Measurements from ENCODE around the gene TUT4. TPM values are rescaled to one million over a fixed set of nuclear protein-coding genes. Genes with fewer than 3 reads are reported as not detected.

The TUT4 gene
- total RNA-seq, 2 donors from 2014 or later = 44.4 to 76.1 TPM

GRCh38 chr1:52435650-52436049 lies 117.2 kb downstream of the TUT4 start:
- no peak for DNase-seq (ENCODE audit: low spot score)
- Histone ChIP-seq H3K27me3 (replicated peaks; ENCODE audit: insufficient read depth) (no peaks in the 10 kb centered on the region), H3K9me3 (no peaks in the 10 kb centered on the region), H3K4me3 (no peak overlapping the region), H3K36me3 (no peaks in the 10 kb centered on the region), H3K4me1 (replicated peaks) (no peaks in the 10 kb centered on the region), H3K27ac (no peak overlapping the region)
- intact Hi-C loops (cut with DNase I) = no loop called here
- WGBS = 90% methylated on average over 1 of the region's 1 CpG
- TF ChIP-seq CTCF (IDR thresholded peaks at IDR 0.05) (no peak), POLR2AphosphoS5 (IDR thresholded peaks at IDR 0.05) (no peak), POLR2A (IDR thresholded peaks at IDR 0.05) (no peak)

- no peak for TF ChIP-seq CTCF (IDR thresholded peaks at IDR 0.05)
- TF ChIP-seq POLR2A (IDR thresholded peaks at IDR 0.05) = no peak
- TF ChIP-seq POLR2AphosphoS5 (IDR thresholded peaks at IDR 0.05) = no peak
- no peak overlapping the region for H3K4me3 ChIP-seq
- no peaks in the 10 kb centered on the region for H3K4me1 ChIP-seq (replicated peaks)
- H3K27me3 ChIP-seq (replicated peaks; ENCODE audit: insufficient read depth) = no peaks in the 10 kb centered on the region
- DNase-seq (ENCODE audit: low spot score) = no peak
- intact Hi-C loops (cut with DNase I) = no loop called here
- H3K9me3 ChIP-seq = no peaks in the 10 kb centered on the region
- no peaks in the 10 kb centered on the region for H3K36me3 ChIP-seq
- WGBS = 95% methylated on average over 1 of the region's 1 CpG
- no peak overlapping the region for H3K27ac ChIP-seq
Observed at GRCh38 chr1:52435211-52435610, 117.7 kb downstream of the TUT4 start.

- intact Hi-C loops (cut with DNase I) = no loop called here
- WGBS = 89% methylated on average over 8 of the region's 8 CpGs
- Histone ChIP-seq H3K4me1 (replicated peaks) (no peaks in the 10 kb centered on the region), H3K27me3 (replicated peaks; ENCODE audit: insufficient read depth) (no peaks in the 10 kb centered on the region), H3K27ac (no peak overlapping the region), H3K9me3 (no peaks in the 10 kb centered on the region), H3K36me3 (no peaks in the 10 kb centered on the region), H3K4me3 (no peak overlapping the region)
- no peak for DNase-seq (ENCODE audit: low spot score)
- TF ChIP-seq POLR2A (IDR thresholded peaks at IDR 0.05) (no peak), CTCF (IDR thresholded peaks at IDR 0.05) (no peak), POLR2AphosphoS5 (IDR thresholded peaks at IDR 0.05) (no peak)
Observed at GRCh38 chr1:52432807-52433206, 120.1 kb downstream of the TUT4 start.

GRCh38 chr1:52427152-52427551 lies 125.7 kb downstream of the TUT4 start:
- TF ChIP-seq POLR2AphosphoS5 (IDR thresholded peaks at IDR 0.05) (no peak), POLR2A (IDR thresholded peaks at IDR 0.05) (no peak)
- H3K27me3 ChIP-seq (replicated peaks; ENCODE audit: insufficient read depth) = no peaks in the 10 kb centered on the region
- no peaks in the 10 kb centered on the region for H3K9me3 ChIP-seq
- H3K36me3 ChIP-seq = no peaks in the 10 kb centered on the region
- intact Hi-C loops (cut with DNase I) = no loop called here
- H3K4me1 ChIP-seq (replicated peaks) = no peaks in the 10 kb centered on the region
- DNase-seq (ENCODE audit: low spot score) = no peak
- H3K4me3 ChIP-seq = no peak overlapping the region
- no peak overlapping the region for H3K27ac ChIP-seq
- WGBS = 94% methylated on average over 1 of the region's 1 CpG

- H3K27me3 ChIP-seq (replicated peaks; ENCODE audit: insufficient read depth) = no peaks in the 10 kb centered on the region
- no peaks in the 10 kb centered on the region for H3K4me1 ChIP-seq (replicated peaks)
- no peak for DNase-seq (ENCODE audit: low spot score)
- no peak overlapping the region for H3K4me3 ChIP-seq
- H3K36me3 ChIP-seq = no peaks in the 10 kb centered on the region
- WGBS = 55% methylated on average over 3 of the region's 3 CpGs
- no peaks in the 10 kb centered on the region for H3K9me3 ChIP-seq
- intact Hi-C loops (cut with DNase I) = no loop called here
- no peak overlapping the region for H3K27ac ChIP-seq
- TF ChIP-seq POLR2AphosphoS5 (IDR thresholded peaks at IDR 0.05) = no peak
- no peak for TF ChIP-seq CTCF (IDR thresholded peaks at IDR 0.05)
- no peak for TF ChIP-seq POLR2A (IDR thresholded peaks at IDR 0.05)
Observed at GRCh38 chr1:52426371-52426770, 126.5 kb downstream of the TUT4 start.
